Activated naive CD8-positive, alpha-beta T cell treated with anti-CD3 and anti-CD28 coated beads, Interleukin-2, amount 50 U/mL, for 24 hours (primary cell): ENCODE measurements around the gene COL4A1.
"Not testable (repeated sequence)": the region's sequence is repeated elsewhere in the genome, so short reads cannot be mapped to it uniquely, and the experiment has no call there.

Source experiments
- ATAC-seq: fragments of 150-1000 bp; cut with Tn5 transposase; one replicate; pipeline ENCODE4 v1.10.0; 2021
- DNase-seq: peaks from one replicate; pipeline ENCODE4 v3.0.0; 2021
- H3K27ac Mint-ChIP-seq: one replicate; pipeline ENCODE4 v1.8.0; 2021; ENCODE audit warnings: mild to moderate bottlenecking, mixed read lengths
- H3K27me3 Mint-ChIP-seq: one replicate; pipeline ENCODE4 v1.8.0; 2021; ENCODE audit warnings: mixed read lengths
- H3K36me3 Mint-ChIP-seq: one replicate; pipeline ENCODE4 v1.8.0; 2021; ENCODE audit warnings: low read depth, mixed read lengths
- H3K4me1 Mint-ChIP-seq: one replicate; pipeline ENCODE4 v1.8.0; 2021; ENCODE audit warnings: mixed read lengths
- H3K4me3 Mint-ChIP-seq: one replicate; pipeline ENCODE4 v1.8.0; 2021; ENCODE audit warnings: mild to moderate bottlenecking, moderate library complexity, mixed read lengths
- H3K9me3 Mint-ChIP-seq: one replicate; pipeline ENCODE4 v1.8.0; 2021; ENCODE audit warnings: mixed read lengths

The COL4A1 gene

GRCh38 chr13:110322126-110322827 is 15.3 kb upstream of the COL4A1 start:
- Mint-ChIP-seq H3K4me3 (no peak overlapping the region), H3K36me3 (no peaks in the 10 kb centered on the region), H3K9me3 (no peaks in the 10 kb centered on the region), H3K27ac (no peak overlapping the region), H3K27me3 (peaks cover 52% of the 10 kb centered on the region), H3K4me1 (peaks cover 13% of the 10 kb centered on the region)
- no peak for ATAC-seq
- no peak for DNase-seq

GRCh38 chr13:110321573-110321972 is 14.6 kb upstream of the COL4A1 start:
- not testable (repeated sequence) for H3K9me3 Mint-ChIP-seq

GRCh38 chr13:110320645-110321044 is 13.7 kb upstream of the COL4A1 start:
- ATAC-seq: no peak
- no peak for DNase-seq
- peaks cover 13% of the 10 kb centered on the region for H3K4me1 Mint-ChIP-seq

More at GRCh38 chr13:110321573-110321972, 14.6 kb upstream of the COL4A1 start:
- not testable (repeated sequence) for H3K4me3 Mint-ChIP-seq, H3K27ac Mint-ChIP-seq, DNase-seq, ATAC-seq, H3K36me3 Mint-ChIP-seq
- Mint-ChIP-seq H3K4me1 (peaks cover 13% of the 10 kb centered on the region), H3K27me3 (peaks cover 50% of the 10 kb centered on the region)

GRCh38 chr13:110319774-110320509 is 13.0 kb upstream of the COL4A1 start:
- H3K4me3 Mint-ChIP-seq: no peak overlapping the region
- peak; percentile 44 for ATAC-seq
- DNase-seq: peak; percentile 41
- H3K36me3 Mint-ChIP-seq: no peaks in the 10 kb centered on the region
- no peaks in the 10 kb centered on the region for H3K9me3 Mint-ChIP-seq
- peaks cover 45% of the 10 kb centered on the region for H3K27me3 Mint-ChIP-seq
- peaks cover 13% of the 10 kb centered on the region for H3K4me1 Mint-ChIP-seq
- H3K27ac Mint-ChIP-seq: no peak overlapping the region

More at GRCh38 chr13:110320645-110321044, 13.7 kb upstream of the COL4A1 start:
- Mint-ChIP-seq H3K36me3 (no peaks in the 10 kb centered on the region), H3K27me3 (peaks cover 45% of the 10 kb centered on the region), H3K9me3 (no peaks in the 10 kb centered on the region), H3K4me3 (no peak overlapping the region), H3K27ac (no peak overlapping the region)

GRCh38 chr13:110319397-110319773 is 12.4 kb upstream of the COL4A1 start:
- no peak overlapping the region for H3K4me3 Mint-ChIP-seq
- no peaks in the 10 kb centered on the region for H3K36me3 Mint-ChIP-seq
- ATAC-seq (no peak), DNase-seq (no peak)
- H3K27ac Mint-ChIP-seq: no peak overlapping the region
- H3K4me1 Mint-ChIP-seq: peaks cover 13% of the 10 kb centered on the region
- peaks cover 47% of the 10 kb centered on the region for H3K27me3 Mint-ChIP-seq
- no peaks in the 10 kb centered on the region for H3K9me3 Mint-ChIP-seq

GRCh38 chr13:110318920-110319319 is 12.0 kb upstream of the COL4A1 start:
- Mint-ChIP-seq H3K27ac (no peak overlapping the region), H3K9me3 (no peaks in the 10 kb centered on the region), H3K4me3 (no peak overlapping the region), H3K36me3 (no peaks in the 10 kb centered on the region), H3K27me3 (peaks cover 51% of the 10 kb centered on the region), H3K4me1 (peaks cover 13% of the 10 kb centered on the region)
- DNase-seq: no peak
- no peak for ATAC-seq

GRCh38 chr13:110317496-110318195 is 10.7 kb upstream of the COL4A1 start:
- H3K27me3 Mint-ChIP-seq: peaks cover 53% of the 10 kb centered on the region
- H3K27ac Mint-ChIP-seq: no peak overlapping the region
- no peaks in the 10 kb centered on the region for H3K9me3 Mint-ChIP-seq
- DNase-seq: no peak
- no peak overlapping the region for H3K4me3 Mint-ChIP-seq
- ATAC-seq: no peak
- no peaks in the 10 kb centered on the region for H3K36me3 Mint-ChIP-seq
- peaks cover 13% of the 10 kb centered on the region for H3K4me1 Mint-ChIP-seq

GRCh38 chr13:110317093-110317492 is 10.1 kb upstream of the COL4A1 start:
- DNase-seq (no peak), ATAC-seq (no peak)
- no peak overlapping the region for H3K27ac Mint-ChIP-seq
- no peaks in the 10 kb centered on the region for H3K9me3 Mint-ChIP-seq
- no peak overlapping the region for H3K4me3 Mint-ChIP-seq
- peaks cover 53% of the 10 kb centered on the region for H3K27me3 Mint-ChIP-seq
- H3K4me1 Mint-ChIP-seq: peaks cover 13% of the 10 kb centered on the region
- H3K36me3 Mint-ChIP-seq: no peaks in the 10 kb centered on the region

GRCh38 chr13:110316196-110316595 is 9.2 kb upstream of the COL4A1 start:
- no peaks in the 10 kb centered on the region for H3K9me3 Mint-ChIP-seq
- H3K27ac Mint-ChIP-seq: no peak overlapping the region
- ATAC-seq: no peak
- no peaks in the 10 kb centered on the region for H3K36me3 Mint-ChIP-seq
- DNase-seq: no peak
- H3K27me3 Mint-ChIP-seq: peaks cover 53% of the 10 kb centered on the region
- no peak overlapping the region for H3K4me3 Mint-ChIP-seq
- H3K4me1 Mint-ChIP-seq: peaks cover 13% of the 10 kb centered on the region

GRCh38 chr13:110314516-110315245 is 7.7 kb upstream of the COL4A1 start:
- Mint-ChIP-seq H3K27ac (no peak overlapping the region), H3K36me3 (no peaks in the 10 kb centered on the region), H3K4me1 (peaks cover 4% of the 10 kb centered on the region), H3K9me3 (no peaks in the 10 kb centered on the region), H3K4me3 (no peak overlapping the region), H3K27me3 (peaks cover 56% of the 10 kb centered on the region)
- no peak for DNase-seq
- no peak for ATAC-seq

GRCh38 chr13:110313733-110314132 is 6.8 kb upstream of the COL4A1 start:
- H3K27me3 Mint-ChIP-seq: peaks cover 61% of the 10 kb centered on the region
- H3K4me3 Mint-ChIP-seq: not testable (repeated sequence)

GRCh38 chr13:110313261-110313660 is 6.3 kb upstream of the COL4A1 start:
- peaks cover 65% of the 10 kb centered on the region for H3K27me3 Mint-ChIP-seq
- not testable (repeated sequence) for H3K9me3 Mint-ChIP-seq, H3K27ac Mint-ChIP-seq

More at GRCh38 chr13:110313733-110314132, 6.8 kb upstream of the COL4A1 start:
- H3K4me1 Mint-ChIP-seq, H3K36me3 Mint-ChIP-seq, DNase-seq, H3K9me3 Mint-ChIP-seq, ATAC-seq, H3K27ac Mint-ChIP-seq: not testable (repeated sequence)

GRCh38 chr13:110312339-110313031 is 5.5 kb upstream of the COL4A1 start:
- Mint-ChIP-seq H3K4me1 (peaks cover 6% of the 10 kb centered on the region), H3K9me3 (no peaks in the 10 kb centered on the region), H3K4me3 (no peak overlapping the region), H3K27ac (no peak overlapping the region), H3K27me3 (peaks cover 71% of the 10 kb centered on the region), H3K36me3 (no peaks in the 10 kb centered on the region)
- no peak for DNase-seq
- no peak for ATAC-seq

More at GRCh38 chr13:110313261-110313660, 6.3 kb upstream of the COL4A1 start:
- H3K4me3 Mint-ChIP-seq, H3K36me3 Mint-ChIP-seq, ATAC-seq, H3K4me1 Mint-ChIP-seq, DNase-seq: not testable (repeated sequence)
